ENCODE measurements around the gene RBM23. TPM values are rescaled to one million over a fixed set of nuclear protein-coding genes. Genes with fewer than 3 reads are reported as not detected.

RBM23 gene
- polyA plus RNA-seq, 1 donor (not counting 4 experiments of a cell fraction or from before 2014, with no cell fraction given), result 50.8 TPM

GRCh38 chr14:22896356-22896755, 22.6 kb downstream of the RBM23 start:
- H4K20me1 ChIP-seq (ENCODE audit: control insufficient read depth, extremely low read depth, insufficient read depth, low read length), result no peaks in the 10 kb centered on the region
- TF ChIP-seq EZH2 (IDR thresholded peaks at IDR 0.05; ENCODE audit: low read length), result no peak
- no peak for TF ChIP-seq CTCF (optimal IDR thresholded peaks at IDR 0.05 in 1 of 3, IDR thresholded peaks at IDR 0.05 in 1 of 3, conservative IDR thresholded peaks at IDR 0.05 in 1 of 3; ENCODE audit: extremely low read depth in 1 of 3, insufficient read depth in 2 of 3, low read length in 3 of 3)
- H3K27me3 ChIP-seq (ENCODE audit: control insufficient read depth, extremely low read depth, insufficient read depth, low read length), result no peaks in the 10 kb centered on the region
- H3K27ac ChIP-seq (ENCODE audit: control insufficient read depth, insufficient read depth, low read length), result no peak overlapping the region
- H2AFZ ChIP-seq (ENCODE audit: control insufficient read depth, low read length), result no peak overlapping the region
- no peaks in the 10 kb centered on the region for H3K79me2 ChIP-seq (ENCODE audit: control insufficient read depth, insufficient read depth, low read length)
- H3K9me3 ChIP-seq (ENCODE audit: control insufficient read depth, low read depth, low read length), result no peaks in the 10 kb centered on the region
- H3K4me3 ChIP-seq (ENCODE audit: control insufficient read depth in 2 of 3, extremely low read depth in 1 of 3, insufficient read depth in 2 of 3, low read depth in 1 of 3, low read length in 3 of 3), result no peak overlapping the region
- H3K4me1 ChIP-seq (ENCODE audit: control insufficient read depth, extremely low read depth, insufficient read depth, low read length), result peaks cover 14% of the 10 kb centered on the region
- no peak overlapping the region for H3K4me2 ChIP-seq (ENCODE audit: control insufficient read depth, extremely low read depth, insufficient read depth, low read depth, low read length)
- dilution Hi-C loops (cut with MboI; ENCODE audit: extremely low pct_ligation_motif_present, low sequenced_read_pairs), result no loop called here
- FAIRE-seq, result no peak
- no peaks in the 10 kb centered on the region for H3K9me1 ChIP-seq (ENCODE audit: control insufficient read depth, extremely low read depth, insufficient read depth, low read length)
- no peak overlapping the region for H3K9ac ChIP-seq (ENCODE audit: control insufficient read depth, extremely low read depth, insufficient read depth, low read length)
- peaks cover 7% of the 10 kb centered on the region in 2 experiments for H3K36me3 ChIP-seq (ENCODE audit: control insufficient read depth in 2 of 2, extremely low read depth in 1 of 2, insufficient read depth in 2 of 2, low read length in 2 of 2)
- no peak for DNase-seq (ENCODE audit: low read depth, low spot score)

DNA sequence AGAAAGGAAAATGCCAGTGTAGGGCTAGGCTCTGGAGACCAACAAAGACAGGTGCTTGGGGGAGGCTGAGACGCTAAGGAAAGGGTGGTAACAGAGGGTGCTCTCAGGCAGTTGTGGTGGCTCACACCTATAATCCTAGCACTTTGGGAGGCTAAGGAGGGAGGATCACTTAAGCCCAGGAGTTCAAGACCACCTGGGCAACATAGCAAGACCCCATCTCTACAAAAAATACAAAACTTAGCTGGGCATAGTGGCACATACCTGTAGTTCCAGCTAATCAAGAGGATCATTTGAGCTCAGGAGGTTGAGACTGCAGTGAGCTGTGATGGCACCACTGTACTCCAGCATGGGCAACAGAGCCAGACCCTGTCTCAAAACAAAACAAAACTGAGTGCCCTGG, 23.5 kb downstream of the RBM23 start:
- no peak overlapping the region for H3K4me2 ChIP-seq (ENCODE audit: control insufficient read depth, extremely low read depth, insufficient read depth, low read depth, low read length)
- H3K9me1 ChIP-seq (ENCODE audit: control insufficient read depth, extremely low read depth, insufficient read depth, low read length), result no peaks in the 10 kb centered on the region
- H2AFZ ChIP-seq (ENCODE audit: control insufficient read depth, low read length), result no peak overlapping the region
- no peak overlapping the region for H3K27ac ChIP-seq (ENCODE audit: control insufficient read depth, insufficient read depth, low read length)
- dilution Hi-C loops (cut with MboI; ENCODE audit: extremely low pct_ligation_motif_present, low sequenced_read_pairs), result no loop called here
- FAIRE-seq (no peak), DNase-seq (ENCODE audit: low read depth, low spot score) (no peak)
- H4K20me1 ChIP-seq (ENCODE audit: control insufficient read depth, extremely low read depth, insufficient read depth, low read length), result no peaks in the 10 kb centered on the region
- TF ChIP-seq CTCF (optimal IDR thresholded peaks at IDR 0.05 in 1 of 3, IDR thresholded peaks at IDR 0.05 in 1 of 3, conservative IDR thresholded peaks at IDR 0.05 in 1 of 3; ENCODE audit: extremely low read depth in 1 of 3, insufficient read depth in 2 of 3, low read length in 3 of 3), result no peak
- no peak for TF ChIP-seq EZH2 (IDR thresholded peaks at IDR 0.05; ENCODE audit: low read length)
- peaks cover 17% of the 10 kb centered on the region for H3K4me1 ChIP-seq (ENCODE audit: control insufficient read depth, extremely low read depth, insufficient read depth, low read length)
- no peaks in the 10 kb centered on the region for H3K27me3 ChIP-seq (ENCODE audit: control insufficient read depth, extremely low read depth, insufficient read depth, low read length)
- H3K9me3 ChIP-seq (ENCODE audit: control insufficient read depth, low read depth, low read length), result no peaks in the 10 kb centered on the region
- H3K9ac ChIP-seq (ENCODE audit: control insufficient read depth, extremely low read depth, insufficient read depth, low read length), result no peak overlapping the region
- H3K79me2 ChIP-seq (ENCODE audit: control insufficient read depth, insufficient read depth, low read length), result no peaks in the 10 kb centered on the region
- H3K4me3 ChIP-seq (ENCODE audit: control insufficient read depth in 2 of 3, extremely low read depth in 1 of 3, insufficient read depth in 2 of 3, low read depth in 1 of 3, low read length in 3 of 3), result no peak overlapping the region
- H3K36me3 ChIP-seq (ENCODE audit: control insufficient read depth in 2 of 2, extremely low read depth in 1 of 2, insufficient read depth in 2 of 2, low read length in 2 of 2), result no peaks in the 10 kb centered on the region
